ENCODE data around the gene ARHGAP15.

Gene ARHGAP15

GRCh38 chr2:143258126-143258892 is 129.1 kb downstream of the ARHGAP15 start:
- no peak for DNase-seq (ENCODE audit: low spot score)
- CTCF ChIA-PET: interaction anchor here (0.7 kb wide), 1 partner anchor 63 kb away, joined by 3 read pairs; no protein-coding TSS in a partner anchor
- no peak for TF ChIP-seq CTCF (conservative IDR thresholded peaks at IDR 0.05; ENCODE audit: low read depth)
- no peak overlapping the region for H3K27ac ChIP-seq
- POLR2A ChIA-PET (ENCODE audit: low non-redundant PET): no interaction called here

GRCh38 chr2:143259368-143259958 is 130.2 kb downstream of the ARHGAP15 start:
- no peak overlapping the region for H3K27ac ChIP-seq
- peak; percentile 21 for DNase-seq (ENCODE audit: low spot score)
- ChIA-PET CTCF (interaction anchor here (0.6 to 0.7 kb wide), 6 partner anchors 10 to 193 kb away, joined by 3 to 5 read pairs (median 4); no protein-coding TSS in a partner anchor), POLR2A (ENCODE audit: low non-redundant PET) (no interaction called here)
- peak; percentile 82 for TF ChIP-seq CTCF (conservative IDR thresholded peaks at IDR 0.05; ENCODE audit: low read depth)

GRCh38 chr2:143261986-143262385 is 132.8 kb downstream of the ARHGAP15 start:
- no peak overlapping the region for H3K27ac ChIP-seq
- no peak for DNase-seq (ENCODE audit: low spot score)
- TF ChIP-seq CTCF (conservative IDR thresholded peaks at IDR 0.05; ENCODE audit: low read depth): no peak
- ChIA-PET POLR2A (ENCODE audit: low non-redundant PET) (no interaction called here), CTCF (interaction anchor here (0.7 kb wide), 2 partner anchors 240 to 1270 kb away, joined by 4 read pairs; no protein-coding TSS in a partner anchor)

GRCh38 chr2:143262389-143262788 is 133.2 kb downstream of the ARHGAP15 start:
- ChIA-PET CTCF (no interaction called here), POLR2A (ENCODE audit: low non-redundant PET) (no interaction called here)
- DNase-seq (ENCODE audit: low spot score): no peak
- H3K27ac ChIP-seq: no peak overlapping the region
- TF ChIP-seq CTCF (conservative IDR thresholded peaks at IDR 0.05; ENCODE audit: low read depth): no peak

- CTCF ChIA-PET: interaction anchor here (0.6 kb wide), 1 partner anchor 17 kb away, joined by 3 read pairs; no protein-coding TSS in a partner anchor
- no peak for DNase-seq (ENCODE audit: low spot score)
- no peak overlapping the region for H3K27ac ChIP-seq
- POLR2A ChIA-PET (ENCODE audit: low non-redundant PET): no interaction called here
- TF ChIP-seq CTCF (conservative IDR thresholded peaks at IDR 0.05; ENCODE audit: low read depth): no peak
Observed at GRCh38 chr2:143263066-143263625, 133.9 kb downstream of the ARHGAP15 start.

- POLR2A ChIA-PET (ENCODE audit: low non-redundant PET): no interaction called here
- DNase-seq (ENCODE audit: low spot score): no peak
- CTCF ChIA-PET: interaction anchor here (0.5 to 0.7 kb wide), 2 partner anchors 18 to 19 kb away, joined by 3 read pairs; no protein-coding TSS in a partner anchor
- no peak for TF ChIP-seq CTCF (conservative IDR thresholded peaks at IDR 0.05; ENCODE audit: low read depth)
- no peak overlapping the region for H3K27ac ChIP-seq
Observed at GRCh38 chr2:143264851-143265250, 135.6 kb downstream of the ARHGAP15 start.

All from RWPE1 (cell line).